Central memory CD8-positive, alpha-beta T cell (primary cell): Measurements from ENCODE around the gene NCAPG2.

ENCODE experiments used
- ATAC-seq: fragments of 150-1000 bp; cut with Tn5 transposase; replicated peaks from 2 replicates; pipeline ENCODE4 v1.10.0; 2022; ENCODE audit warnings: mild to moderate bottlenecking, moderate FRiP score, moderate number of reproducible peaks; ENCODE audit not compliant: poor library complexity, severe bottlenecking; ENCODE audit errors: extremely low read depth
- DNase-seq, 2 donors: peaks; one replicate each; pipeline ENCODE4 v3.0.0; 2021; ENCODE audit warnings: low spot score in 2 of 2
- H3K27ac Mint-ChIP-seq: one replicate; pipeline ENCODE4 v1.8.0; 2022; ENCODE audit warnings: low read depth, mild to moderate bottlenecking, moderate library complexity, mixed read lengths
- H3K27me3 Mint-ChIP-seq: one replicate; pipeline ENCODE4 v1.8.0; 2022; ENCODE audit warnings: mixed read lengths
- H3K36me3 Mint-ChIP-seq: one replicate; pipeline ENCODE4 v1.8.0; 2022; ENCODE audit warnings: mild to moderate bottlenecking, moderate library complexity, mixed read lengths; ENCODE audit not compliant: insufficient read depth
- H3K4me1 Mint-ChIP-seq: one replicate; pipeline ENCODE4 v1.8.0; 2022; ENCODE audit warnings: mixed read lengths
- H3K4me3 Mint-ChIP-seq: one replicate; pipeline ENCODE4 v1.8.0; 2022; ENCODE audit warnings: mild to moderate bottlenecking, moderate library complexity, mixed read lengths
- H3K9me3 Mint-ChIP-seq: one replicate; pipeline ENCODE4 v1.8.0; 2022; ENCODE audit warnings: mixed read lengths

NCAPG2 gene

GRCh38 chr7:158588085-158588877 lies 116.3 kb downstream of the NCAPG2 start:
- DNase-seq, result no peak
- peaks cover 9% of the 10 kb centered on the region for H3K4me1 Mint-ChIP-seq
- H3K9me3 Mint-ChIP-seq, result no peaks in the 10 kb centered on the region

GRCh38 chr7:158587162-158588084 lies 117.2 kb downstream of the NCAPG2 start, which contains the start of gene PTPRN2:
Gene PTPRN2 (minus strand): TSS chr7:158587823.
- Mint-ChIP-seq H3K4me1 (peaks cover 9% of the 10 kb centered on the region), H3K27me3 (peaks cover 52% of the 10 kb centered on the region), H3K9me3 (no peaks in the 10 kb centered on the region), H3K36me3 (peaks cover 12% of the 10 kb centered on the region), H3K27ac (peak within 1 kb of the TSS; percentile 81), H3K4me3 (peak within 1 kb of the TSS; percentile 60)
- DNase-seq (no peak), ATAC-seq (peak; percentile 58)

More at GRCh38 chr7:158588085-158588877, 116.3 kb downstream of the NCAPG2 start:
- Mint-ChIP-seq H3K27ac (peak overlapping the region; percentile 81), H3K27me3 (peaks cover 44% of the 10 kb centered on the region), H3K36me3 (peaks cover 16% of the 10 kb centered on the region), H3K4me3 (peak overlapping the region; percentile 60)
- no peak for ATAC-seq

- H3K9me3 Mint-ChIP-seq, result no peaks in the 10 kb centered on the region
- H3K27ac Mint-ChIP-seq, result no peak overlapping the region
- H3K36me3 Mint-ChIP-seq, result peaks cover 12% of the 10 kb centered on the region
- H3K27me3 Mint-ChIP-seq, result peaks cover 59% of the 10 kb centered on the region
- H3K4me1 Mint-ChIP-seq, result peaks cover 9% of the 10 kb centered on the region
- no peak for ATAC-seq
- no peak for DNase-seq
- peak overlapping the region; percentile 70 for H3K4me3 Mint-ChIP-seq
These were observed 118.0 kb downstream of the NCAPG2 start for GRCh38 chr7:158586499-158587161.

GRCh38 chr7:158585721-158586498 lies 118.7 kb downstream of the NCAPG2 start:
- H3K27ac Mint-ChIP-seq, result no peak overlapping the region
- peaks cover 12% of the 10 kb centered on the region for H3K36me3 Mint-ChIP-seq
- DNase-seq (no peak), ATAC-seq (no peak)
- no peaks in the 10 kb centered on the region for H3K9me3 Mint-ChIP-seq
- H3K27me3 Mint-ChIP-seq, result peaks cover 66% of the 10 kb centered on the region
- peak overlapping the region; percentile 70 for H3K4me3 Mint-ChIP-seq
- H3K4me1 Mint-ChIP-seq, result peaks cover 9% of the 10 kb centered on the region

GRCh38 chr7:158584407-158584806 lies 120.2 kb downstream of the NCAPG2 start:
- Mint-ChIP-seq H3K4me3 (no peak overlapping the region), H3K9me3 (peaks cover 4% of the 10 kb centered on the region), H3K27ac (no peak overlapping the region), H3K36me3 (peaks cover 11% of the 10 kb centered on the region), H3K27me3 (peaks cover 71% of the 10 kb centered on the region), H3K4me1 (peaks cover 9% of the 10 kb centered on the region)
- no peak for ATAC-seq
- DNase-seq, result no peak

GRCh38 chr7:158583810-158584209 lies 120.8 kb downstream of the NCAPG2 start:
- peaks cover 65% of the 10 kb centered on the region for H3K27me3 Mint-ChIP-seq
- DNase-seq, result no peak
- H3K9me3 Mint-ChIP-seq, result peaks cover 4% of the 10 kb centered on the region
- no peak overlapping the region for H3K4me3 Mint-ChIP-seq
- peaks cover 9% of the 10 kb centered on the region for H3K4me1 Mint-ChIP-seq
- H3K36me3 Mint-ChIP-seq, result peaks cover 6% of the 10 kb centered on the region
- H3K27ac Mint-ChIP-seq, result no peak overlapping the region
- no peak for ATAC-seq

- Mint-ChIP-seq H3K36me3 (peaks cover 3% of the 10 kb centered on the region), H3K27ac (no peak overlapping the region), H3K27me3 (peaks cover 62% of the 10 kb centered on the region), H3K9me3 (peaks cover 4% of the 10 kb centered on the region), H3K4me1 (peaks cover 9% of the 10 kb centered on the region), H3K4me3 (no peak overlapping the region)
- ATAC-seq (no peak), DNase-seq (no peak)
These were observed 121.5 kb downstream of the NCAPG2 start for GRCh38 chr7:158583143-158583542.

- DNase-seq, result no peak
- H3K4me3 Mint-ChIP-seq, result no peak overlapping the region
- H3K9me3 Mint-ChIP-seq, result peaks cover 4% of the 10 kb centered on the region
- ATAC-seq, result no peak
- H3K36me3 Mint-ChIP-seq, result peaks cover 2% of the 10 kb centered on the region
- H3K27ac Mint-ChIP-seq, result no peak overlapping the region
- peaks cover 62% of the 10 kb centered on the region for H3K27me3 Mint-ChIP-seq
- peaks cover 9% of the 10 kb centered on the region for H3K4me1 Mint-ChIP-seq
These were observed 122.5 kb downstream of the NCAPG2 start for GRCh38 chr7:158582089-158582456.

GRCh38 chr7:158581440-158582088 lies 123.0 kb downstream of the NCAPG2 start:
- Mint-ChIP-seq H3K36me3 (peaks cover 2% of the 10 kb centered on the region), H3K27me3 (peaks cover 62% of the 10 kb centered on the region), H3K4me1 (peaks cover 9% of the 10 kb centered on the region), H3K27ac (no peak overlapping the region), H3K9me3 (peaks cover 4% of the 10 kb centered on the region), H3K4me3 (no peak overlapping the region)
- DNase-seq (no peak), ATAC-seq (no peak)
